ENCODE measurements around the gene ZBTB38.

DNA sequence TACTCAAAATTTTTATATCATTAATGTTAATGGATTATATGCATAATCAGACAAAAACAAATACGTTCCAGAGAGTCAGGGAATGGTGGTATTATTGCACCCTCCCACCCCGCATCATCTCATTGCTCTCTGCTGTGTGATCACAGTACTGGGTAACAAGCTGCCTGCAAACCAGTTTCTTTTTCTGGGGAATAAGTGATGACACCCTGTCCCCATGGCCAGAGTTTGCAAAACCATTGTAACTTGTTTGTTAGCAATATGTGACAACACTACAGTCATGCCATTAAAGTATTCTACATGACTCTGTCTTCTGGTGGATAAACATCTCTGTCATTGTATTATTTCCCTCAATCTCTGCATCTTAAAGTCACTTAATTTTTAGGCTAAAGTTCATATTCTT, 39.5 kb downstream of the ZBTB38 start:
- no peak for TF ChIP-seq POLR2A (IDR thresholded peaks at IDR 0.05)
- TF ChIP-seq, protein P1, sequence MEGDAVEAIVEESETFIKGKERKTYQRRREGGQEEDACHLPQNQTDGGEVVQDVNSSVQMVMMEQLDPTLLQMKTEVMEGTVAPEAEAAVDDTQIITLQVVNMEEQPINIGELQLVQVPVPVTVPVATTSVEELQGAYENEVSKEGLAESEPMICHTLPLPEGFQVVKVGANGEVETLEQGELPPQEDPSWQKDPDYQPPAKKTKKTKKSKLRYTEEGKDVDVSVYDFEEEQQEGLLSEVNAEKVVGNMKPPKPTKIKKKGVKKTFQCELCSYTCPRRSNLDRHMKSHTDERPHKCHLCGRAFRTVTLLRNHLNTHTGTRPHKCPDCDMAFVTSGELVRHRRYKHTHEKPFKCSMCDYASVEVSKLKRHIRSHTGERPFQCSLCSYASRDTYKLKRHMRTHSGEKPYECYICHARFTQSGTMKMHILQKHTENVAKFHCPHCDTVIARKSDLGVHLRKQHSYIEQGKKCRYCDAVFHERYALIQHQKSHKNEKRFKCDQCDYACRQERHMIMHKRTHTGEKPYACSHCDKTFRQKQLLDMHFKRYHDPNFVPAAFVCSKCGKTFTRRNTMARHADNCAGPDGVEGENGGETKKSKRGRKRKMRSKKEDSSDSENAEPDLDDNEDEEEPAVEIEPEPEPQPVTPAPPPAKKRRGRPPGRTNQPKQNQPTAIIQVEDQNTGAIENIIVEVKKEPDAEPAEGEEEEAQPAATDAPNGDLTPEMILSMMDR (IDR thresholded peaks at IDR 0.05) = no peak

All from suprapubic skin (tissue), 3 donors.